Large intestine (tissue), 3 donors: ENCODE results near the gene KPNA6. TPM values are rescaled to one million over a fixed set of nuclear protein-coding genes. Genes with fewer than 3 reads are reported as not detected.

Experiments used
- DNase-seq, 2 donors: peaks; one replicate each; pipeline versions ENCODE4 v3.0.0 to v3.0.0-alpha.2; 2013
- H3K27ac ChIP-seq: one replicate; pipeline ENCODE4 v1.5.1; 2013; ENCODE audit warnings: low read length
- H3K27me3 ChIP-seq: 2 replicates; pipeline ENCODE4 v1.6.1; 2013; ENCODE audit warnings: low read length; ENCODE audit not compliant: control insufficient read depth, insufficient read depth
- H3K36me3 ChIP-seq: 2 replicates; pipeline ENCODE4 v1.6.1; 2013; ENCODE audit warnings: low read length; ENCODE audit not compliant: control insufficient read depth, insufficient read depth
- H3K4me1 ChIP-seq: one replicate; pipeline ENCODE4 v1.6.1; 2013; ENCODE audit warnings: low read length; ENCODE audit not compliant: control insufficient read depth, insufficient read depth
- H3K4me3 ChIP-seq: one replicate; pipeline ENCODE4 v1.5.1; 2013; ENCODE audit warnings: low read length
- H3K9me3 ChIP-seq: one replicate; pipeline ENCODE4 v1.6.1; 2013; ENCODE audit warnings: mild to moderate bottlenecking, low read depth, low read length, moderate library complexity; ENCODE audit not compliant: control insufficient read depth
- WGBS: methylation state at CpG from one replicate; pipeline ENCODE4 v1.1.5; 2013; ENCODE audit warnings: low lambda C conversion rate; ENCODE audit not compliant: insufficient coverage; 5-methylcytosine and 5-hydroxymethylcytosine counted together
- polyA plus RNA-seq: library from polyadenylated mRNA; unstranded; fragments of 120-200 nt; gene quantifications from one replicate; pipeline ENCODE4 v1.2.1, GENCODE V29; 2013

KPNA6 gene
- polyA plus RNA-seq, 1 donor = 25.3 TPM

DNA sequence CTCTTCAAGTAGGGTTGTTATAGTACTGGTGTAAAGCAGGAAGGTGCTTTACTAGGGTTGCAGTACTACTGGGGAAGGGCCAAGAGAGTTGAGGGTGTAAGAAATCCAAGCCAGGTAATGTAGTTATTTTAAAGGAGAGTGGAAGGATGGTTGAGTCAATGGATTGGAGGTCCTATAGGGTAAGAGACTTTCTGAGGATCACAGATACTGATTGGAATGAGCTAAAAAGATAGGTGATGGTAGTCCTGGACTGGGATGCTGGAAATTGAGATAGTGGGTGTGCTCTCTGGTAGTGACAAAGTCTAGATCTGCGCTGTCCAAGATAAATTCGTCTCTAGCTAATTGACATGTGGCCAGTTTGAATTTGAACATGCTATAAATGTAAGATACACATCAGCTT is 78.6 kb downstream of the KPNA6 start:
- H3K4me1 ChIP-seq = peaks cover 6% of the 10 kb centered on the region
- H3K9me3 ChIP-seq = no peaks in the 10 kb centered on the region
- peaks cover 76% of the 10 kb centered on the region for H3K36me3 ChIP-seq
- no CpG with 5 or more reads among the region's 2 CpGs for WGBS
- H3K27me3 ChIP-seq = no peaks in the 10 kb centered on the region
- no peak overlapping the region for H3K4me3 ChIP-seq
- no peak overlapping the region for H3K27ac ChIP-seq
- DNase-seq = no peak

DNA sequence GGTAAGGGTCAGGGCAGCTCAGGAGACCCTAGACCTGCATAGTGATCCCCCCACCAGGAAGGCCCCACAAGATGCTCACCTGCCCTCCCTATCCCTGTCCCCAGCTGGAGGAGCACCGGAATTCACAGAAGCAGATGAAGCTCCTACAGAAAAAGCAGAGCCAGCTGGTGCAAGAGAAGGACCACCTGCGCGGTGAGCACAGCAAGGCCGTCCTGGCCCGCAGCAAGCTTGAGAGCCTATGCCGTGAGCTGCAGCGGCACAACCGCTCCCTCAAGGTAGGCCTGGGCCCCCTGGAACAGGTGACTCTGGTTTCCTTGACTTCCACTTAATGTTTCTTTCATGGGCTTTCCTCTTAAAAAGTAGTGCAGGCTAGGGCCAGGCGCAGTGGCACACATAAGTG is 80.0 kb downstream of the KPNA6 start:
- no peak for DNase-seq

DNA sequence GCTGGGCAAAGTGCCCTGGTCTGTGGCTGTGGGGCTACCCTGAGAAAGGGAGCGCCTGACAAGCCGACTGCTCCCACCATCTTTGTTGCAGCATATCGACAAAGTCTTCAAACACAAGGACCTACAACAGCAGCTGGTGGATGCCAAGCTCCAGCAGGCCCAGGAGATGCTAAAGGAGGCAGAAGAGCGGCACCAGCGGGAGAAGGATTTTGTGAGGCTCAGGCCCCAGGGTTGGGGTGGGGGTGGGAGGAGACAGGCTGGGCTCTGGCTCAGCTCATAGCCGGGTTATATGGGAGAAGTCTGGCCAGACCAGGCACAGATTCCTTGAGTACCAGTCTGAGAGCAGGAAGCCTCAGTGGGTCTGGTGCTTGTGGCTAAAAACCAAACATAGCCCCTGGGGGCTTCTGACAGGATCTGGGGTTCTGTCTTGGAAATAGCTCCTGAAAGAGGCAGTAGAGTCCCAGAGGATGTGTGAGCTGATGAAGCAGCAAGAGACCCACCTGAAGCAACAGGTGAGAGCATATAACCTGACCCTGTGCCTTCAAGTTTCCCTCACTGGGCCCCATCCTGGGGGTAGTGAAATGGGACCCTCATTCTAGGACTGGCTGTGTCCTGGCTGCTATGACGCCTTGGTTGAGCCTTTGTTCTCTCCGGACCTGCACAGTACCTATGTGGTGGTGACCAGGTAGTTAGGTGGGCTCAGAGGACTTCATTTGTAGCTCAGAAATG is 84.5 kb downstream of the KPNA6 start:
- WGBS = no CpG with 5 or more reads among the region's 8 CpGs
- no peak for DNase-seq

More for the DNA sequence above, 80.0 kb downstream of the KPNA6 start:
- H3K4me3 ChIP-seq = no peak overlapping the region
- peaks cover 82% of the 10 kb centered on the region for H3K36me3 ChIP-seq
- no peaks in the 10 kb centered on the region for H3K4me1 ChIP-seq
- no CpG with 5 or more reads among the region's 9 CpGs for WGBS
- H3K27ac ChIP-seq = no peak overlapping the region
- no peaks in the 10 kb centered on the region for H3K27me3 ChIP-seq
- H3K9me3 ChIP-seq = no peaks in the 10 kb centered on the region

DNA sequence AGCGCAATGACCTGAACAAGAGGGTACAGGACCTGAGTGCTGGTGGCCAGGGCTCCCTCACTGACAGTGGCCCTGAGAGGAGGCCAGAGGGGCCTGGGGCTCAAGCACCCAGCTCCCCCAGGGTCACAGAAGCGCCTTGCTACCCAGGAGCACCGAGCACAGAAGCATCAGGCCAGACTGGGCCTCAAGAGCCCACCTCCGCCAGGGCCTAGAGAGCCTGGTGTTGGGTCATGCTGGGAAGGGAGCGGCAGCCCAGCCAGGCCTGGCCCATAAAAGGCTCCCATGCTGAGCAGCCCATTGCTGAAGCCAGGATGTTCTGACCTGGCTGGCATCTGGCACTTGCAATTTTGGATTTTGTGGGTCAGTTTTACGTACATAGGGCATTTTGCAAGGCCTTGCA is 87.1 kb downstream of the KPNA6 start:
- Histone ChIP-seq H3K4me1 (peaks cover 7% of the 10 kb centered on the region), H3K4me3 (no peak overlapping the region), H3K27ac (no peak overlapping the region), H3K27me3 (no peaks in the 10 kb centered on the region), H3K9me3 (no peaks in the 10 kb centered on the region), H3K36me3 (peaks cover 83% of the 10 kb centered on the region)
- DNase-seq = no peak
- no CpG with 5 or more reads among the region's 6 CpGs for whole genome bisulfite sequencing

More for the DNA sequence above, 84.5 kb downstream of the KPNA6 start:
- Histone ChIP-seq H3K27ac (no peak overlapping the region), H3K4me1 (peaks cover under 1% of the 10 kb centered on the region), H3K9me3 (no peaks in the 10 kb centered on the region), H3K27me3 (no peaks in the 10 kb centered on the region), H3K4me3 (no peak overlapping the region), H3K36me3 (peaks cover 95% of the 10 kb centered on the region)

DNA sequence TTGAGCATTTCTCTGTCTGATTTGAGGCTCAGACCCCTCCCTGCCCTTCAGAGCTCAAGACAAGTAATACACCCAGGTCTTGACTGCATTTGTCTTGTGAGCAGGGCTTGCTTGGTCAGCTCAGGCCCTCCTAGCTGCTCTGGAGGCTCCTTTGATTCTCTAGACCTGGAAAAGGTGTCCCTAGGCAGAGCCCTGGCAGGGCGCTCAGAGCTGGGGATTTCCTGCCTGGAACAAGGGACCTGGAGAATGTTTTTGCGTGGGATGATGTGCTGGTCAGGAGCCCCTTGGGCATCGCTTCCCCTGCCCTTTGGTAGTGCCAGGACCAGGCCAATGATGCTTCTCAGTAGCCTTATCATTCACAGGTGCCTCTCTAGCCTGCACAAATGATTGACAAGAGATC is 87.7 kb downstream of the KPNA6 start:
- Histone ChIP-seq H3K9me3 (no peaks in the 10 kb centered on the region), H3K27me3 (no peaks in the 10 kb centered on the region), H3K4me1 (peaks cover 11% of the 10 kb centered on the region), H3K27ac (no peak overlapping the region), H3K4me3 (no peak overlapping the region), H3K36me3 (peaks cover 77% of the 10 kb centered on the region)
- WGBS = no CpG with 5 or more reads among the region's 3 CpGs
- DNase-seq = no peak

DNA sequence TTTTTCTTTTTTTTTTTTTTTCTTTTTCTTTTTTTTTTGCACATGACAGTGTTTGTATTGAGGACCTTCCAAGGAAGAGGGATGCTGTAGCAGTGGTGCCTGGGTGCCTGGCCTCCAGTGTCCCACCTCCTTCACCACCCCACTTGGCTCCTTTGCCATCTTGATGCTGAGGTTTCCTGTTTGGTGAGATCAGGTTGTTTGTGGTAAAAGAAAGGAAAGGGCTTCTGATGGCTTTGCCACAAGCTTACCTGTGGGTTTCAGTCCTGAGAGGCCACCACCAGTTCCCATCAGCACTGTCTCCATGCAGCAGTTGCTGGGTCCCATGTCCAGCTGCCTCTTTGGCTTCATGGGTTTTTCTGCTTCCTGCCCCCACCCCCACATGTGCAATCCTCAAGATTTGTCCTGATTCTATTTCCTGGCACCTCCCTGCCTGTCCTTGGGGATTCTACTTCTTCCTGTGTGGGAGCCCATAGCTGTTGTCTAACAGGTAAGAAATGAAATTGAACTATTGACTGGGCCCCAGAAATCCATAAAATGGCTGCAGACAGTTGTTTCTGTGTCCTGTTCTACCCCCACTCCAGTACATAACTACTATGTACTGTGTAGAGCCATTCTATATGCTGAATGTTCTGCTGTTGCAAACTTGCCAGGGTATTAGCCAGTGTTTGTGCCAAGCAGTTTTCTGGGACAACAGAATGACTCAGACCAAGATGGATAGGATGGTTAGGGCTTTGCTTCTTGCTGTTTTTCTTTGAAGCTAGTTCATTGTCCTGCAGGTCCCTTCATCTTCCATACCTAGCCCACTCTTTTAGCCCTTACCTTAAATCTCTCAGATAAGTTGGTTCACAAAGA is 88.3 kb downstream of the KPNA6 start:
- DNase-seq = no peak
- Histone ChIP-seq H3K36me3 (peaks cover 72% of the 10 kb centered on the region), H3K4me3 (no peak overlapping the region), H3K9me3 (peaks cover 2% of the 10 kb centered on the region), H3K27me3 (no peaks in the 10 kb centered on the region), H3K27ac (no peak overlapping the region), H3K4me1 (peaks cover 14% of the 10 kb centered on the region)

DNA sequence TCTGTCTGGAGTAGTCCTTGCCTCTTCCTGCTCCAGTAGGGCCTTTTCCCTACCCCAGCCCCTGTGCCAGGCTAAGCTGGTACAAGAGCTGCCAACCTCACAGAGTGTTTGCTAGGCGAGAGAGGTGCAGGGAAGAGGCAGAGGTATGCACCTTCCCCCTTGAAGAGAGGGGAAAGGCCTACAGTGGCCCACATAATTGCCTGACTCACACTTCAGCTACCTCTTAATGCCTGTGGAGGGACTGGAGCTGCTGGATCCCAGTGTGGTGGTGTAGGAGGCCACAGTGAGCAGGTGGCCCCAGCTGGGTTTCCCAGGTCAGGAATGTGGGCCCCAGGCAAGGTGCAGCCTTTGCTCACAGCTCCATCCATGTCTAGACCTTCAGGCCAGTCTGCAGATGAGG is 89.2 kb downstream of the KPNA6 start:
- no CpG with 5 or more reads among the region's 1 CpG for WGBS
- no peak overlapping the region for H3K27ac ChIP-seq
- DNase-seq = peak in 1 of 2 donors; percentile 37
- no peaks in the 10 kb centered on the region for H3K27me3 ChIP-seq
- no peak overlapping the region for H3K4me3 ChIP-seq
- peaks cover 22% of the 10 kb centered on the region for H3K4me1 ChIP-seq
- peaks cover 63% of the 10 kb centered on the region for H3K36me3 ChIP-seq
- peaks cover 2% of the 10 kb centered on the region for H3K9me3 ChIP-seq

DNA sequence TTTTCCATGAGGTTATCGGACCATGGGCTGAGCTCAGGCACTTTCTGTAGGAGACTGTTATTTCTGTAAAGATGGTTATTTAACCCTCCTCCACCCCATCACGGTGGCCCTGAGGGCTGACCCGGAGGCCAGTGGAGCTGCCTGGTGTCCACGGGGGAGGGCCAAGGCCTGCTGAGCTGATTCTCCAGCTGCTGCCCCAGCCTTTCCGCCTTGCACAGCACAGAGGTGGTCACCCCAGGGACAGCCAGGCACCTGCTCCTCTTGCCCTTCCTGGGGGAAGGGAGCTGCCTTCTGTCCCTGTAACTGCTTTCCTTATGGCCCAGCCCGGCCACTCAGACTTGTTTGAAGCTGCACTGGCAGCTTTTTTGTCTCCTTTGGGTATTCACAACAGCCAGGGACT is 90.0 kb downstream of the KPNA6 start:
- no peak overlapping the region for H3K4me3 ChIP-seq
- peaks cover 56% of the 10 kb centered on the region for H3K36me3 ChIP-seq
- WGBS = no CpG with 5 or more reads among the region's 6 CpGs
- peaks cover 22% of the 10 kb centered on the region for H3K4me1 ChIP-seq
- peaks cover 2% of the 10 kb centered on the region for H3K9me3 ChIP-seq
- H3K27me3 ChIP-seq = no peaks in the 10 kb centered on the region
- H3K27ac ChIP-seq = no peak overlapping the region
- DNase-seq = no peak

DNA sequence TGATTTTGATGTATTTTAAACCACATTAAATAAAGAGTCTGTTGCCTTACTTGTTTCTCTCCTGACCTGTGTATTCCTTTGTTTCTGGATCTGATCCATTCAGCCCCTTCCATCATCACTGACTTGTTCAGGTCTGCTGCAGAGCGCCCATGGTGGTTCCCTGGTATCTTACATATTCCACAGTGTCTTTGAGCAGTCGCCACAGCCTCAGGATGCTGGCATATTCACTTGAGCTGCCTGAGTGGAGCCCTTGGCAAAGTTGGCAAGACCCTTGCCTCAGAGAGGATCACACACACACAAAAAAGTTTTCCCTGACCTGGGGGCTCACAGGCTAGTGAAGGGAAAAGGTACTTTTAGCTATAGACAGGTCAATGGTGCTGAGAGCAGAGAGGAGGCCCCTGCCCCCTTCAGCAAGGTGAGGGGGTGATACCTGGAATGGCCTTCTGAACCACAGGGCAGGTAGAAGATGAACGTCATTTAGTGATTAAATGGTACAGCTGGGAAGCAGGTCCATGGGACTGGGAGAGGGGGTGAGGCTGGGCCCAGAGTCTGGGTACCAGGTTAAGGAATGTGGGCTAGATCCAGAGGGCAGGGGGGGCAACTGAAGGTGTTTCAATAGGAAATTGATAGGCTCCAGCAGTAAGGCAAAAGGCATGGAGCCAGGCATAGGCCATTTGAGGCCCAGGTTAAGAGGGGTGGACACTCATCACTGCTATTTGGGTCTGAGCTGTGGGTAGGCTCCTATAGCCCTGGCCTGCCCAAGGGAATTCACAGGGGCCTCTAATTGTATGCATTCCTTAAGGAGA is 90.6 kb downstream of the KPNA6 start:
- H3K36me3 ChIP-seq = peaks cover 50% of the 10 kb centered on the region
- peaks cover 22% of the 10 kb centered on the region for H3K4me1 ChIP-seq
- no peak overlapping the region for H3K27ac ChIP-seq
- H3K9me3 ChIP-seq = peaks cover 2% of the 10 kb centered on the region
- DNase-seq = no peak
- no peak overlapping the region for H3K4me3 ChIP-seq
- no peaks in the 10 kb centered on the region for H3K27me3 ChIP-seq
- no CpG with 5 or more reads among the region's 3 CpGs for WGBS

DNA sequence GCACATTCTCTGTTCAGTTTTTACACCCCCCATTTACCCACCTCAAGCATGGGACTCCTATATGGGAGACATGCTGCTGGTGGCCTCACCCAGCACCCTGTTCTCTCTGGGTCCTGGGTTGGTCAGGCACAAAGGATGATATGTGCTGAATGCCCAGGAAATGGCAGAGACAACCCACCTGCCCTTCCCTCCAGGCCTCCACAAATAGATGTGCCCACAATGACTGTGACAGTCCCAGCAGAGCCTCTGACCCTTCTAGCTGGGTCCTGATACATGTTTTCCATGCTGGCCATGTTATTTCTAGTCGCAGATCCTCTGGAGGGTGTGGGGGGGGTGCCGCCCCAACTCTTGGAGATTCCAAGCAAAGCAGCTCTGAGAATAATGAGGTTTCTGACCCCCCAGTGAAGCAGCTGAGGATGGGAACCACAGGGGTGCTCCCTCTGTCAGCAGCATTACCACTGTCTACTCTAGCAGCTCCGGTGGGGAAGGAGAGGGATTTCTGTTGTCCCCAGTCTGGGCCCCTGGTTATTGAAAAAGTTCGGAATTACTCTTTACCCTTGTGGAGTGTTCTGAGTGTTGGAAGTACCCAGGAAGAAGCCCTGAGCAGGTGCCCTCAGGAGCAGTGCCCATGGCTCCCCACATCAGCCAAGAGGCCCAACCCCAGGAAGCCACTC is 91.3 kb downstream of the KPNA6 start:
- no CpG with 5 or more reads among the region's 4 CpGs for WGBS
- DNase-seq = no peak

More for the DNA sequence above, 91.3 kb downstream of the KPNA6 start:
- Histone ChIP-seq H3K4me1 (peaks cover 22% of the 10 kb centered on the region), H3K27me3 (no peaks in the 10 kb centered on the region), H3K27ac (no peak overlapping the region), H3K36me3 (peaks cover 42% of the 10 kb centered on the region), H3K4me3 (no peak overlapping the region), H3K9me3 (peaks cover 2% of the 10 kb centered on the region)
